Fibroblast of pulmonary artery (primary cell): ENCODE measurements around the gene ARCN1.

Experiments used
- DNase-seq: peaks from one replicate; pipeline ENCODE4 v3.0.0-alpha.2; 2010; ENCODE audit warnings: low read depth
- H3K4me3 ChIP-seq: replicated peaks from 2 replicates; pipeline ENCODE4 v1.5.1; 2011; ENCODE audit warnings: low read depth, mild to moderate bottlenecking, control low read depth, low read length, moderate library complexity
- TF ChIP-seq, protein P1 (sequence below): IDR thresholded peaks from 2 replicates; pipeline ENCODE4 v1.5.1; 2011; ENCODE audit warnings: mild to moderate bottlenecking, control low read depth, low read length, inconsistent platforms; ENCODE audit errors: missing control alignments

ARCN1 gene

DNA sequence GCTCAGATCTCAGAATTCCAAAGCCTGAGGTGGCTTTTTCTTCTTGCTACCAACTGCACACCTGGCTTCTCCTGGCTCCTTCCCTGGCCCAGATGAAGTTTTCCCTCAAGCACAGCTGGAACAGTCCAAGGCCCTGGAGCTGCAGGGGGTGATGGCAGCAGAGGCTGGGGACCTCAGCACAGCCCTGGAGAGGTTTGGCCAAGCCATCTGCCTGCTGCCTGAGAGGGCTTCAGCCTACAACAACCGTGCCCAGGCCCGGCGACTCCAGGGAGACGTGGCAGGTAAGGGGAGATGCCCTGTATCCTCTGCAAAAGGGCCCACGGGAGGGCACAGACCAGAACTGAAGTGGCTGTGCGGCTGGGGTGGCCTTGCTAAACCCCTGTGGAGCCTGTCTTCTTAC is 43.7 kb upstream of the ARCN1 start:
- DNase-seq = no peak
- H3K4me3 ChIP-seq = no peak overlapping the region
- TF ChIP-seq, protein P1, sequence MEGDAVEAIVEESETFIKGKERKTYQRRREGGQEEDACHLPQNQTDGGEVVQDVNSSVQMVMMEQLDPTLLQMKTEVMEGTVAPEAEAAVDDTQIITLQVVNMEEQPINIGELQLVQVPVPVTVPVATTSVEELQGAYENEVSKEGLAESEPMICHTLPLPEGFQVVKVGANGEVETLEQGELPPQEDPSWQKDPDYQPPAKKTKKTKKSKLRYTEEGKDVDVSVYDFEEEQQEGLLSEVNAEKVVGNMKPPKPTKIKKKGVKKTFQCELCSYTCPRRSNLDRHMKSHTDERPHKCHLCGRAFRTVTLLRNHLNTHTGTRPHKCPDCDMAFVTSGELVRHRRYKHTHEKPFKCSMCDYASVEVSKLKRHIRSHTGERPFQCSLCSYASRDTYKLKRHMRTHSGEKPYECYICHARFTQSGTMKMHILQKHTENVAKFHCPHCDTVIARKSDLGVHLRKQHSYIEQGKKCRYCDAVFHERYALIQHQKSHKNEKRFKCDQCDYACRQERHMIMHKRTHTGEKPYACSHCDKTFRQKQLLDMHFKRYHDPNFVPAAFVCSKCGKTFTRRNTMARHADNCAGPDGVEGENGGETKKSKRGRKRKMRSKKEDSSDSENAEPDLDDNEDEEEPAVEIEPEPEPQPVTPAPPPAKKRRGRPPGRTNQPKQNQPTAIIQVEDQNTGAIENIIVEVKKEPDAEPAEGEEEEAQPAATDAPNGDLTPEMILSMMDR = no peak

DNA sequence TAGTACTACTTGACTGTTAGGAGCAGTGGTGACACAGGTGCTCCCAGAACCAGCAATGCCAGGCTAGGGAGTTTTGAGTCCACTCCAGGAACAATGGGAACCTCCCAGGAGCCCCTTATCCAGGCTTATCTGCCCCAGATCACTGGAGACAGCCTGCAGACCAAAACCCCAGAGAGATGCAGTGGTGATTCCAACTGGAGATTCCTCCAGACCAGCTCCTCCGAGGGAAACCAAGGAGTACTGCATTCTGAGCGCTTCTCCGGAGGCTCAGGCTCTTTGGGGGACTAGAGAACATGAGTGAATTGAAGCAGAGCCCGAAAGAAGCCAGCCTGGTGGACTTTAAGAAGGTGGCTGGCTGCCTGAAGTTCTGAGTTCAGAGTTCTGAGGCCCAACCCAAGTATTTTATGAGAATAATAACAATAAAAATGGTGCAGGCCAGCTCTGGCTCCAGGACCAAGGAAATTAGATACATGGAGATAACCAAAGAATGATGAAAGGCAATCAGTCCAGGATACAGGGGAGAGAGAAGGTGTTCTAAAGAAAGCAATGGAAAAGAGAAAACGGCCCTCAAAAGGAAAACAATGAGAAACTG is 42.5 kb upstream of the ARCN1 start:
- H3K4me3 ChIP-seq = peak overlapping the region; percentile 60
- TF ChIP-seq, protein P1 = no peak
- DNase-seq = no peak

DNA sequence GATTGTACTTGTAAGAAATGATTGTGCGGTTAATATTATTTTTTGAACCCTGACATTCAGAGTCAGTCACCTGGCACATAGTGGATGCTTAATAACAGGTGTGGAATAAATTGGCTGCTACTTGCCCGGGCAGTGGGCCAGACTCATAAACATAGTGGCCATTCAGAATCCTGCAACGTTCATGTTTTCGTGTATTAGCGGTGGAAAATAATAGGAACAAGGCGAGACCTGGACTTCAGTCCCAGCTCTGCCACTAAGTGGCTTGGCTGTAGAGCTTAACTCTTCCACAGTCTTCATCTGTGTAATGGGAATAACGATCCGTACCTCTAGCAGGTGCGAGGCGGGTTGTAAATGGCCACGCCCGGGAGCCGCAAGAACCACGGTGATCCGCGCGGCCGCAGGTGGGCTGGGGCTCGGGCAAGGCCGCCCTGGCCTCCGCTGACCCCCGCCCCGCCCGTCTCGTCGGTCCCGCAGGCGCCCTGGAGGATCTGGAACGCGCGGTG is 42.0 kb upstream of the ARCN1 start:
- peak overlapping the region; percentile 60 for H3K4me3 ChIP-seq
- DNase-seq = peak; percentile 6
- TF ChIP-seq, protein P1 = no peak

DNA sequence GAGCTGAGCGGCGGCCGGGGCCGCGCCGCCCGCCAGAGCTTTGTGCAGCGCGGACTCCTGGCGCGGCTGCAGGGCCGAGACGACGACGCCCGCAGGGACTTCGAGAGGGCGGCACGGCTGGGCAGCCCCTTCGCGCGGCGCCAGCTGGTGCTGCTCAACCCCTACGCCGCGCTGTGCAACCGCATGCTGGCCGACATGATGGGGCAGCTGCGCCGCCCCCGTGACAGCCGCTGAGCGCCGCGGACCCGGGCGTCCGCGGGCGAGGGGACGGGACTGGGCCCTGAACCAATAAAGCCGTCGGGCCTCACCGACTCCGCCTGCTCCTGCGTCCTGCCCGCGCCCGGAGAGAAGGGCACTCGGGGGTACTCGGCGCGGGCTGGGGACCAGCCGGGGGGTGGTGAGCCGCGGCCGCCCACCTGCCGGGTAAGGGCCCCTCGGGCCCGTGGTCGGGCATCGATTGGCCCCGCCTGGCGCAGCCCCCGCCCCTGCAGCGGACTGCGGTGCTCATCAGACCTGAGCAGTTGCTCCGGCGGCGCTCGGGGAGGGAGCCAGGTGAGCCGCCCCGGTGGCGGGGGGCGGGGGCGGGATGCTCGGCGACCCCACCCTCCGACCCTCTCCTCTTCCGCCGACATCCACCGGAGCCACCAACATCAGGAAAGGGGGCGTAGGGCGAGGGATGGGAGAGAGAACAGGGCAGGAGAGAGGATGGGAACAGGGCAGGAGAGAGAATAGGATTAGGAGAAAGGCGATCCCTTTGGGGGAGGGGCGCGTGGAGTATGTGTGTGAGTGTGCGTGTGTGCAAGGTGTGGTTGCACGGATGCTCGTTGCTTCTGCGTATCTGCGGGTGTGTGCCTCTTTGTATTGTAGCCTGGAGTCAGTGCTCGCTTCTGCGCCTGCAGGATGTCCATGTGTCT is 41.3 kb upstream of the ARCN1 start, which contains the start of gene TMEM25:
Gene TMEM25 (plus strand): TSS at position 510 of the 914 bp plus-strand sequence. CDS start 610 bp downstream, outside the sequence.
- peak; percentile 36 for DNase-seq
- TF ChIP-seq, protein P1 = no peak
- H3K4me3 ChIP-seq = peak within 1 kb of the TSS; percentile 60

DNA sequence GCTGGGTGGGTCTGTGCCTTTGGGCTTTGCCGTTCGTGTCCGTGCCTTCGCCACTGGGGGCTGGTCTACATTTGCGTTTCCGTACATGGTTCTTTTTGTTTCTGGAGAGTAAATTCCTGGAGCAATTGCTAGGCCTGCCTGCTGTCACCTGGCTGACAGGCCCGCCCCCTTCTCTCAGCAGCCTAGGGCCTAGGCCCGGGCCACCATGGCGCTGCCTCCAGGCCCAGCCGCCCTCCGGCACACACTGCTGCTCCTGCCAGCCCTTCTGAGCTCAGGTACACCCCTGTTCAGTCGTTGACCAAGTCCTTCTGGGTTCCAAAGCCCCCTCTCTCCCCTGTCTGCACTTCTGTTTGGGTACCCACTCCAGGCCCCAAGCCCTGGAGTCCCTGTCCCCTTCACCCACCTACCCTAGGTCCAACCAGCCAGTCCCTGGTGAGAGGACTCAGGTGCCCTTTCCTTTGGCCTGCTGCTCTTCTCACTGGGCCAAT is 40.6 kb upstream of the ARCN1 start:
- TF ChIP-seq, protein P1 = no peak
- DNase-seq = no peak
- peak overlapping the region; percentile 60 for H3K4me3 ChIP-seq

DNA sequence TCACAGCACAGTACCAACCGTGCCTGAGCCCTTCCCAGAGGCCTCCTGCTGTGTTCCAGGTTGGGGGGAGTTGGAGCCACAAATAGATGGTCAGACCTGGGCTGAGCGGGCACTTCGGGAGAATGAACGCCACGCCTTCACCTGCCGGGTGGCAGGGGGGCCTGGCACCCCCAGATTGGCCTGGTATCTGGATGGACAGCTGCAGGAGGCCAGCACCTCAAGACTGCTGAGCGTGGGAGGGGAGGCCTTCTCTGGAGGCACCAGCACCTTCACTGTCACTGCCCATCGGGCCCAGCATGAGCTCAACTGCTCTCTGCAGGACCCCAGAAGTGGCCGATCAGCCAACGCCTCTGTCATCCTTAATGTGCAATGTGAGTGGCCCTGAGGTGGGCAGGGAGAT is 40.1 kb upstream of the ARCN1 start:
- TF ChIP-seq, protein P1 = no peak
- no peak overlapping the region for H3K4me3 ChIP-seq
- no peak for DNase-seq
